Body of pancreas (tissue), 4 donors: Measurements from ENCODE around the gene RIPOR1.

Experiments used
- POLR2A ChIP-seq, 3 donors: fragments of 450-650 bp; IDR thresholded peaks; one replicate each; pipeline ENCODE4 v1.6.1; 2016; ENCODE audit warnings: antibody characterized with exemption in 3 of 3, mild to moderate bottlenecking in 2 of 3
- TF ChIP-seq, protein P1 (sequence below), 7 experiments: fragments of 450-650 bp in 4 of 7; fragments of 200-600 bp in 3 of 7; sonication (generic) in 3 of 7; IDR thresholded peaks; one replicate each; pipeline ENCODE4 v1.5.1; 2016 to 2019; ENCODE audit warnings: antibody characterized with exemption in 7 of 7

DNA sequence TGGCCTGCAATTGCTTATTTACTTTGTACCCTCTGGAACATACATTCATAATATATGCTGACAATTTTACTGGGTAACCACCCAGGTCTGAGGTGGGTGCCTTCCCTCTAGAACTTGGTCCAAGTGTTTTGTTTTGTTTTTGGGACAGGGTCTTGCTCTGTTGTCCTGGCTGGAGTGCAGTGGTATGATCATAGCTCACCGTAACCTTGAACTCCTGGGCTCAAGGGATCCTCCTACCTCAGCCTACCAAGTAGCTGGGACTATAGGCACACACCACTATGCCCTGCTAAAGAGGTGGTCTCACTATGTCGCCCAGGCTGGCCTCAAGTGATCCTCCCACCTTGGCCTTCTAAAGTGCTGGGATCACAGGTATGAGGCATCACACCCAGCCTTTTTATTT, 22.5 kb downstream of the RIPOR1 start:
- TF ChIP-seq, protein P1, sequence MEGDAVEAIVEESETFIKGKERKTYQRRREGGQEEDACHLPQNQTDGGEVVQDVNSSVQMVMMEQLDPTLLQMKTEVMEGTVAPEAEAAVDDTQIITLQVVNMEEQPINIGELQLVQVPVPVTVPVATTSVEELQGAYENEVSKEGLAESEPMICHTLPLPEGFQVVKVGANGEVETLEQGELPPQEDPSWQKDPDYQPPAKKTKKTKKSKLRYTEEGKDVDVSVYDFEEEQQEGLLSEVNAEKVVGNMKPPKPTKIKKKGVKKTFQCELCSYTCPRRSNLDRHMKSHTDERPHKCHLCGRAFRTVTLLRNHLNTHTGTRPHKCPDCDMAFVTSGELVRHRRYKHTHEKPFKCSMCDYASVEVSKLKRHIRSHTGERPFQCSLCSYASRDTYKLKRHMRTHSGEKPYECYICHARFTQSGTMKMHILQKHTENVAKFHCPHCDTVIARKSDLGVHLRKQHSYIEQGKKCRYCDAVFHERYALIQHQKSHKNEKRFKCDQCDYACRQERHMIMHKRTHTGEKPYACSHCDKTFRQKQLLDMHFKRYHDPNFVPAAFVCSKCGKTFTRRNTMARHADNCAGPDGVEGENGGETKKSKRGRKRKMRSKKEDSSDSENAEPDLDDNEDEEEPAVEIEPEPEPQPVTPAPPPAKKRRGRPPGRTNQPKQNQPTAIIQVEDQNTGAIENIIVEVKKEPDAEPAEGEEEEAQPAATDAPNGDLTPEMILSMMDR (IDR thresholded peaks at IDR 0.05) = no peak
- TF ChIP-seq POLR2A (IDR thresholded peaks at IDR 0.05) = no peak
